Coronary artery (tissue), 2 donors: ENCODE measurements around the gene AHNAK2.

Experiments
- DNase-seq: peaks from one replicate; pipeline ENCODE4 v3.0.0-alpha.2; 2017; ENCODE audit warnings: low spot score
- H3K27ac ChIP-seq, 2 donors: fragments of 200-600 bp; sonication (generic); one replicate each; pipeline ENCODE4 v1.5.1; 2016 to 2019
- H3K4me3 ChIP-seq: fragments of 200-600 bp; sonication (generic); 2 replicates; pipeline ENCODE4 v1.5.1; 2016; ENCODE audit warnings: mild to moderate bottlenecking, moderate library complexity
- TF ChIP-seq, protein P1 (sequence below): fragments of 200-600 bp; sonication (generic); IDR thresholded peaks from one replicate; pipeline ENCODE4 v1.5.1; 2019; ENCODE audit warnings: antibody characterized with exemption

AHNAK2 gene

DNA sequence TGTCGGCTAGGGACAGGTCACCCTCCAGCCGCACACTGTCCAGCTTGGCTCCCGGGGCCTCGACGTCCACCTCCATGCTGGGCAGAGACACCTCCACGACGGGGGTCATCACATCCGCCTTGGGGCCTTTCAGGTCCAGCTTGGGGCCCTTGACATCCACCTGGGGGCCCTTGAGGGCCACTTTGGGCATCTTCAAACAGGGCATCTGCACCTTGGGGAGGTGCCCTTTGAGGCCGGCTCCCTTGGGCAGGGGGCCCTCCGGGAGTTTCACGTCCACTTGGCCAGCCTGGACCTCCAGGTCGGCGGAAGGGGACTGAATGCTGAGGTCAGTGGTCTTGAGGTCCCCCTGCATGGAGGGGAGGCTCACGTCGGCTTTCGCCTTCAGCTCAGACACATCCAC, 35.6 kb downstream of the AHNAK2 start:
- TF ChIP-seq, protein P1, sequence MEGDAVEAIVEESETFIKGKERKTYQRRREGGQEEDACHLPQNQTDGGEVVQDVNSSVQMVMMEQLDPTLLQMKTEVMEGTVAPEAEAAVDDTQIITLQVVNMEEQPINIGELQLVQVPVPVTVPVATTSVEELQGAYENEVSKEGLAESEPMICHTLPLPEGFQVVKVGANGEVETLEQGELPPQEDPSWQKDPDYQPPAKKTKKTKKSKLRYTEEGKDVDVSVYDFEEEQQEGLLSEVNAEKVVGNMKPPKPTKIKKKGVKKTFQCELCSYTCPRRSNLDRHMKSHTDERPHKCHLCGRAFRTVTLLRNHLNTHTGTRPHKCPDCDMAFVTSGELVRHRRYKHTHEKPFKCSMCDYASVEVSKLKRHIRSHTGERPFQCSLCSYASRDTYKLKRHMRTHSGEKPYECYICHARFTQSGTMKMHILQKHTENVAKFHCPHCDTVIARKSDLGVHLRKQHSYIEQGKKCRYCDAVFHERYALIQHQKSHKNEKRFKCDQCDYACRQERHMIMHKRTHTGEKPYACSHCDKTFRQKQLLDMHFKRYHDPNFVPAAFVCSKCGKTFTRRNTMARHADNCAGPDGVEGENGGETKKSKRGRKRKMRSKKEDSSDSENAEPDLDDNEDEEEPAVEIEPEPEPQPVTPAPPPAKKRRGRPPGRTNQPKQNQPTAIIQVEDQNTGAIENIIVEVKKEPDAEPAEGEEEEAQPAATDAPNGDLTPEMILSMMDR: no peak
- DNase-seq: no peak
- no peak overlapping the region for H3K4me3 ChIP-seq
- no peak overlapping the region for H3K27ac ChIP-seq

DNA sequence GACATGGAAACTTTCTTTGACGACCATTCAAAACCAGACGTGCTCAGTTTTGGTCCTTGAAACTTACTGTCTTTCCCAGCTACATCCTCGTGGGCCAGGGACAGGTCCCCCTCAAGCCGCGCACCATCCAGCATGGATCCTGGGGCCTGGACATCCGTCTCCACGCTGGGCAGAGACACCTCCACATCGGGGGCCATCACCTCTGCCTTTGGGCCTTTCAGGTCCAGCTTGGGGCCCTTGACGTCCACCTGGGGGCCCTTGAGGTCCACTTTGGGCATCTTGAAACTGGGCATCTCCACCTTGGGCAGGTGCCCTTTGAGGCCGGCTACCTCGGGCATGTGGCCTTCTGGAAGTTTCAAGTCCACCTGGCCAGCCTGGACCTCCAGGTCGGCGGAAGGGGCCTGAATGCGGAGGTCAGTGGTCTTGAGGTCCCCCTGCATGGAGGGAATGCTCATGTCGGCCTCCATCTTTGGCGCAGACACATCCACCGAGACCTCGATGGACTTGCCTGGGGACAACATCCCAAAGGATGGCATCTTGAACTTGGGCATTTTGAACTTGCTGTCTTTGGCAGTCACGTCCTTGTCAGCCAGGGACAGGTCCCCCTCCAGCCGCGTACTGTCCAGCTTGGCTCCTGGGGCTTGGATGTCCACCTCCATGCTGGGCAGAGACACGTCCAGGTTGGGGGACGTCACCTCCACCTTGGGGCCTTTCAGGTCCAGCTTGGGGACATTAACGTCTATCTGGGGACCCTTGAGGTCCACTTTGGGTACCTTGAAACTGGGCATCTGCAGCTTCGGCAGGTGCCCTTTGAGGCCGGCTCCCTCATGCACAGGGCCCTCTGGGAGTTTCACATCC, 36.4 kb downstream of the AHNAK2 start:
- no peak for DNase-seq
- TF ChIP-seq, protein P1: no peak
- H3K4me3 ChIP-seq: no peak overlapping the region
- no peak overlapping the region for H3K27ac ChIP-seq

DNA sequence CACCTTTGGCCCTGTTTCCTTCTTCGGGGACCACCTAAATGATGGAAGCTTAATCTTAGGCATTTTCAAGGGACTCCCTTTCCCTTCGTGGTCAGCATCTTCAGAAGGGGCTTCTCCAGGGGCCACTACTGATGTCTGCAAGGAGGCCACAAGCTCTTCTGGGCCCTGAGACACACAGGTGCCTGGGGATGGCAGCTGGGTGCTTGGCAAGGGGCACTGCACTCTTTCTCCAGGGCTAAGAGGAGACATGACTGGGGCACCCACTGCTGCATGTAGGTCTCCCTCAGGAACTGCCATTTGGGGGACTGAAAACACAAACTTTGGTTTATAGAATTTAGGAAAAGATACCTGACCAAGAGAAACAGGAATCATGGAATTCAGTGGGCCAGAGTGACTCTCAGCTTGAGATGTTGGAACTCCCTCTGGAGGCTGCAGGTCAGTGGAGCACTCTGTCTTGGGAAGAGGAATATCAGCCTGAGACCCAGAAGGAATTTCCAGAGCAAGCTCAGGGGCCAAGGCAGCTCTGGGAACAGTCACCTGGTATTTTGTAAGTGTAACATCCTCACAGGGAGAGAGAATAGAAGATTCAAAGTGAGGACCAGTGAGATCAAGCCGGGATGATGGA, 37.5 kb downstream of the AHNAK2 start:
- no peak overlapping the region for H3K4me3 ChIP-seq
- TF ChIP-seq, protein P1: no peak
- no peak for DNase-seq
- H3K27ac ChIP-seq: no peak overlapping the region

DNA sequence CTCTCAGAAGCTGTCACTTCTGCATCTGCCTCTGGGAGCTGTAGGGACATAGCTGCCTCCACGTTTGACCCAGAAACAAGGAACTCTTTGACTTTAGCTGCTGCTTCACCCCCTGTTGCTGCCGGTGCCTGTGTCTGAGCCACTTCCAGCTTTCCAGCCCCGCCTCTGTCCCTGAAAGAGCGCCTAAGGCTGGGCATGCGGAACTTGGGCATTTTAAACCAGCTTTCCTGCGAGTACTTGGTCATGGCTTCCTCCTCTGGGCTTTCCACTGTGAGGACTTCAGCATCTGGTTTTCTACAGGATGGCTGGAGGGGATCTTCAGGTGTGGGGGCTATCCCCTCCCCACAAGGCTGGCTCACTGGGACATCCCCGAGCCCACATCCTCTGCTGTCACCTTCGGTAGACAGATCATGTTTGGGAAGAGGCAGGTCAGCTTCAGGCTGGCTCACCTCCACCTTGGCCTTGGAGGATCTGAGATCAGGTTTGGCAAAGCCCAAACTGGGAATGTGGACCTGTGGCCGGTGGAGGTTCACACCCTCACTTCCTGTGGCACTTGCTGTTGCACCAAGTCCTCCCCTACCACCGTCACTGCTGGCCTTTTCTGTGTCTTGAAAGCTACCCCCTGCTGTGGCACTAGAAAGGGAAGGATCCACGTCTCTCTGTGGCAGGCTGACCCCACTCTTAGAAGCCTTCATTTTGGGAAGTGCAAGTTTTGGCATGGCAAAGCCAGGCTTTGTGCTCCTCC, 38.3 kb downstream of the AHNAK2 start:
- TF ChIP-seq, protein P1: no peak
- no peak overlapping the region for H3K27ac ChIP-seq
- no peak overlapping the region for H3K4me3 ChIP-seq
- DNase-seq: no peak

DNA sequence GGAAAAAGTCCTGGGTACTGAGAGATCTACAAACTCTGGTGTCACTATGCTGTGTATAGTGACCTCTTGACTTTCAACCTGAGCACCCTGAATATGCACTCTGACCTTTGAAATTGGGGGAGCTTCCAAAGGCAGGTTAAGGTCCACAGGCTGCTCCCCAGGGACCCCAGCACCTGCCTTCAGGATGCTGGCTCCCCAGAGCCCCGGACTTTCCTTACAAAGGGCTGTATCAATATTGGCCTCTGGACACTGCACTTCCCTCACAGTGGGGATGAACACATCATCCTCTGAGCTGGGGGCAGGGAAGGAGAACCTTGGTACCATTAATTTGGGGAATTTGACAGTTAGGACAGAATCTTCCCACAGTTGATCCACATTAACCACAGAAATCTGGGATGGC, 39.2 kb downstream of the AHNAK2 start:
- Histone ChIP-seq H3K4me3 (no peak overlapping the region), H3K27ac (no peak overlapping the region)
- DNase-seq: no peak
- TF ChIP-seq, protein P1: no peak

DNA sequence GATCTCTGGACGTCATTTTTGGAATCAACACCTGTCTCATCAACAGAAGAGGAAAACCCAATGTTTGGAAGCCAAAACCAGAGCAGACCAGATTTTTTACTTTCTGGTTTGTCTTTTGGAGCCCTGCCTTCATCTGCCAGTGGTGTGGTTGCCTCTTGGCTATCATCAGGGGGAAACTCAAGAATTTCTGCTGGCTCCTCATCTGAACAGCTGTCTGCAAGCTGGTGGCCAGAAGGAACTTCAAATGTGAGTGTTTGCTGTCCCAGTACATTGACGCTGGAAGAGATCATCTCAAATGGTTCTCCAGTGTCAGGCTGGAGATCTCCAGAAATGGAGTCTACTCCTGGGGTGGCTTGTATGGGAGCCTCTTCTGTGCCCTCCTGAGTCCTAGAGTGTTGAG, 39.7 kb downstream of the AHNAK2 start:
- TF ChIP-seq, protein P1: no peak
- no peak overlapping the region for H3K4me3 ChIP-seq
- DNase-seq: no peak
- no peak overlapping the region for H3K27ac ChIP-seq
